ENCODE data around the gene OR10G3.

DNA sequence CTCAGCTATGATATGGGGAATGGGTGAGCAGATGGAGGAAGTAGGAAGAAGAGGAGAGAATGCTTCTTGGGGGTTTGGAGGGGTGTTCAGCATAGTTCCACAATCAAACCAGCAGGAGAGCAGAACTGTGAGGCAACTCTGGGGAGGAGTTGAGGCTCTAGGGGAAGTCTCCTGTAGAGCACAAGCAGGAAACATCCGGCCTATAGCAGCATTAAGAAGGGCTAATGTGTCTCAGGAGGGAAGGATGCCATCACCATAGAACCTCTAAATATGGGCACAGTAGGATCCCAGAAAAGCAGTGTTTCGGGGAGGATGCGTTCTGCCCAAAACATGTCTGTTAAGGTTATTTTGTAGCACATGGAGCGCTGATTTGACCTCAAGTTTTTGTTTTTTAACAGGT, 45.3 kb downstream of the OR10G3 start:
- TF ChIP-seq POLR2A (IDR thresholded peaks at IDR 0.05; ENCODE audit: insufficient read depth in 1 of 2, low read depth in 2 of 2, low read length in 2 of 2) (no peak), TBP (CRISPR knock-in tag; IDR thresholded peaks at IDR 0.05) (no peak), SRSF9 (IDR thresholded peaks at IDR 0.05; ENCODE audit: borderline replicate concordance, insufficient read depth, low read depth, low read length, poor library complexity, severe bottlenecking) (no peak), ZNF234 (CRISPR knock-in tag; conservative IDR thresholded peaks at IDR 0.05) (no peak), RAD21 (CRISPR knock-in tag; IDR thresholded peaks at IDR 0.05) (no peak), POLR2G (IDR thresholded peaks at IDR 0.05; ENCODE audit: low read depth, low read length) (no peak), ZBTB7A (CRISPR knock-in tag; IDR thresholded peaks at IDR 0.05) (no peak), ZNF549 (CRISPR knock-in tag; IDR thresholded peaks at IDR 0.05) (no peak), CENPX (CRISPR knock-in tag; IDR thresholded peaks at IDR 0.05) (no peak), TP53 (CRISPR knock-in tag; conservative IDR thresholded peaks at IDR 0.05) (no peak)
- TF ChIP-seq, protein P1, sequence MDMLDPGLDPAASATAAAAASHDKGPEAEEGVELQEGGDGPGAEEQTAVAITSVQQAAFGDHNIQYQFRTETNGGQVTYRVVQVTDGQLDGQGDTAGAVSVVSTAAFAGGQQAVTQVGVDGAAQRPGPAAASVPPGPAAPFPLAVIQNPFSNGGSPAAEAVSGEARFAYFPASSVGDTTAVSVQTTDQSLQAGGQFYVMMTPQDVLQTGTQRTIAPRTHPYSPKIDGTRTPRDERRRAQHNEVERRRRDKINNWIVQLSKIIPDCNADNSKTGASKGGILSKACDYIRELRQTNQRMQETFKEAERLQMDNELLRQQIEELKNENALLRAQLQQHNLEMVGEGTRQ (IDR thresholded peaks at IDR 0.05; ENCODE audit: low read depth, low read length) = no peak
- TF ChIP-seq, protein P1 (CRISPR knock-in tag; IDR thresholded peaks at IDR 0.05; ENCODE audit: borderline replicate concordance) = no peak
- TF ChIP-seq, protein P2, sequence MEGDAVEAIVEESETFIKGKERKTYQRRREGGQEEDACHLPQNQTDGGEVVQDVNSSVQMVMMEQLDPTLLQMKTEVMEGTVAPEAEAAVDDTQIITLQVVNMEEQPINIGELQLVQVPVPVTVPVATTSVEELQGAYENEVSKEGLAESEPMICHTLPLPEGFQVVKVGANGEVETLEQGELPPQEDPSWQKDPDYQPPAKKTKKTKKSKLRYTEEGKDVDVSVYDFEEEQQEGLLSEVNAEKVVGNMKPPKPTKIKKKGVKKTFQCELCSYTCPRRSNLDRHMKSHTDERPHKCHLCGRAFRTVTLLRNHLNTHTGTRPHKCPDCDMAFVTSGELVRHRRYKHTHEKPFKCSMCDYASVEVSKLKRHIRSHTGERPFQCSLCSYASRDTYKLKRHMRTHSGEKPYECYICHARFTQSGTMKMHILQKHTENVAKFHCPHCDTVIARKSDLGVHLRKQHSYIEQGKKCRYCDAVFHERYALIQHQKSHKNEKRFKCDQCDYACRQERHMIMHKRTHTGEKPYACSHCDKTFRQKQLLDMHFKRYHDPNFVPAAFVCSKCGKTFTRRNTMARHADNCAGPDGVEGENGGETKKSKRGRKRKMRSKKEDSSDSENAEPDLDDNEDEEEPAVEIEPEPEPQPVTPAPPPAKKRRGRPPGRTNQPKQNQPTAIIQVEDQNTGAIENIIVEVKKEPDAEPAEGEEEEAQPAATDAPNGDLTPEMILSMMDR (CRISPR knock-in tag; IDR thresholded peaks at IDR 0.05) = no peak
- TF ChIP-seq, protein P3, sequence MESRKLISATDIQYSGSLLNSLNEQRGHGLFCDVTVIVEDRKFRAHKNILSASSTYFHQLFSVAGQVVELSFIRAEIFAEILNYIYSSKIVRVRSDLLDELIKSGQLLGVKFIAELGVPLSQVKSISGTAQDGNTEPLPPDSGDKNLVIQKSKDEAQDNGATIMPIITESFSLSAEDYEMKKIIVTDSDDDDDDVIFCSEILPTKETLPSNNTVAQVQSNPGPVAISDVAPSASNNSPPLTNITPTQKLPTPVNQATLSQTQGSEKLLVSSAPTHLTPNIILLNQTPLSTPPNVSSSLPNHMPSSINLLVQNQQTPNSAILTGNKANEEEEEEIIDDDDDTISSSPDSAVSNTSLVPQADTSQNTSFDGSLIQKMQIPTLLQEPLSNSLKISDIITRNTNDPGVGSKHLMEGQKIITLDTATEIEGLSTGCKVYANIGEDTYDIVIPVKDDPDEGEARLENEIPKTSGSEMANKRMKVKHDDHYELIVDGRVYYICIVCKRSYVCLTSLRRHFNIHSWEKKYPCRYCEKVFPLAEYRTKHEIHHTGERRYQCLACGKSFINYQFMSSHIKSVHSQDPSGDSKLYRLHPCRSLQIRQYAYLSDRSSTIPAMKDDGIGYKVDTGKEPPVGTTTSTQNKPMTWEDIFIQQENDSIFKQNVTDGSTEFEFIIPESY (CRISPR knock-in tag; IDR thresholded peaks at IDR 0.05) = no peak

Measured in HepG2 (cell line).